TTC549 (cell line): Measurements from ENCODE around the gene GTF3C1.

ENCODE experiments used
- FAIRE-seq: peaks from 2 replicates; lab custom pipeline; 2012; peaks lifted over from hg19 to GRCh38; lab: Jason Lieb, UNC

Gene GTF3C1

GRCh38 chr16:27424772-27425498 is 124.8 kb downstream of the GTF3C1 start:
- no peak for FAIRE-seq

- FAIRE-seq, result peak; percentile 9
Measured at GRCh38 chr16:27421961-27422740, 127.6 kb downstream of the GTF3C1 start.

DNA sequence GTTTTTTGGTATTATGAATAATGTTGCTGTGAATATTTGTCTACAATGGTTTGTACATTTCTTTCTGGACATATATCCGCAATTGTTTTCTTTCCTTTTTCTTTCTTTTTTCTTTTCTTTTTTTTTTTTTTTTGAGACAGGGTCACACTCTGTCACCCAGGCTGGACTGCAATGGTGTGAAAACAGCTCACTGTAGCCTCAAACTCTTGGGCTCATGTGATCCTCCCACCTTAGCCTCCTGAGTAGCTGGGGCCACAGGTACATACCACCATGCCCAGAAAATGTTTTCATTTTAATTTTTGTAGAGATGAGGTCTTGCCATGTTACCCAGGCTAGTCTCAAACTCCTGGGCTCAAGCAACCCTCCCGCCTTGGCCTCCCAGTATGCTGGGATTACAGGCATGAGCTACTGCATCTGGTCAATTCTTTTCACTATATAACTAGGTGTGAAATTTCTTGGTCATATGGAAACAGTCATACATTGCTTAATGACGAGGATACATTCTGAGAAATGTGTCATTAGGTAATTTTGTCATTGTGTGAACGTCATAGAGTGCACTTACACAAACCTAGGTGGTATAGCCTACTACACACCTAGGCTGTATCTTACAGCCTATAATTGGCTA is 132.6 kb downstream of the GTF3C1 start:
- no peak for FAIRE-seq

DNA sequence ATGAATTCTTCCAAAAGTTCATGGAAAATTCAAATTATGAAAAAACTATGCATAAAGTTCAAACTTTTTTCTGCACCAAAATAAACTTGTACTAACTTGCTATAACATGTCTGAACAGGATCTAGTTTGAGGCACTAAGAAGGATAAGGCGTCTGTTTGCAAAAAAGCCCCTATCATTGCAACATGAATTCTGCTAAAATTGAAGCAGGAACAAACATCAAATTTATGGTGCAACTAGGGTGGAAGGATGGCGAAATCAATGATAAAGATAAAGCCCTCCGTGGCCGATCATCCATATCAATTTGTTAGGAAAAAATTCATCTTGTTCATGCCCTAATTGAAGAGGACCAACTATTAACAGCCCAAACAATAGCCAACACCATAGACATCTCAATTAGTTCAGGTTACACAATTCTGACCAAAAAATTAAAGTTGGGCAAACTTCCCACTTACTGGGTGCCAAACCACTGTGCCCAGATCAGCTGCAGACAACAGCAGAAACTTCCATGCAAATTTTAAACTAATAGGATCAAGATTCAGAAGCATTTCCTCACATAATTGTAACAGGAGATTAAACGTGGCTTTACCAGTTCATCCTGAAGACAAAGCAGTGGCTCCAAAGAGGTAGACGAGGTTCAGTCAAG is 134.8 kb downstream of the GTF3C1 start:
- no peak for FAIRE-seq

DNA sequence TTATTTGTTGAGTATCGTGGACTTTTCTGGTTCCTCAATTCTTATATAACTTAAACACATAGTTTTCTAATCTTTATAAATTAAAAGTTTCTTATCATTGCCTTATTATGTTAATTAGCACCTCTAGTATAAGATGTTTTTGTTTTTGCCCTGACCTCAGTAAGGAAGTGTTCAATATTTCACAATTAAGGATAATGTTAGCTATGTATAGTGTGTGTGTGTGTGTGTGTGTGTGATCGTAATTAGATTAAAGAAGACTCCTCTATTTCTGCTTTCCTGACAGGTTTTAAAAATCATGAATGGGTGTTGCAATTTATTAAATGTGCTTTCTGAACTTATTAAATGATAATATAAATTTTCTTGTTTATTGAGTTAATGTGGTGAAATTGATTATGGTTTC is 135.8 kb downstream of the GTF3C1 start:
- no peak for FAIRE-seq

- FAIRE-seq, result no peak
Measured at GRCh38 chr16:27410761-27411160, 139.0 kb downstream of the GTF3C1 start.
